Neural cell (in vitro differentiated cells): ENCODE data around the gene RCC1. TPM values are rescaled to one million over a fixed set of nuclear protein-coding genes. Genes with fewer than 3 reads are reported as not detected.
"Not testable (repeated sequence)": the region's sequence is repeated elsewhere in the genome, so short reads cannot be mapped to it uniquely, and the experiment has no call there.

Experiments
- H2AFZ ChIP-seq: fragments of 200-600, 300-800 bp; sonication (generic), shearing (Covaris generic); 2 replicates; pipeline ENCODE4 v1.6.0; 2014; ENCODE audit warnings: low read depth, mild to moderate bottlenecking, antibody characterized with exemption, low read length, moderate library complexity
- H3F3A ChIP-seq: fragments of 200-600 bp; shearing (Covaris generic); 2 replicates; pipeline ENCODE4 v1.6.1; 2016; ENCODE audit warnings: mild to moderate bottlenecking, moderate library complexity, mixed read lengths, antibody characterized with exemption, low read length; ENCODE audit not compliant: insufficient read depth, poor library complexity, severe bottlenecking
- H3K27ac ChIP-seq: fragments of 200-600, 300-800 bp; sonication (generic), shearing (Covaris generic); 2 replicates; pipeline ENCODE4 v1.5.1; 2014; ENCODE audit warnings: mild to moderate bottlenecking, low read length, moderate library complexity
- H3K27me3 ChIP-seq: fragments of 300-800, 200-600 bp; sonication (generic), shearing (Covaris generic); 2 replicates; pipeline ENCODE4 v1.6.0; 2014; ENCODE audit warnings: mild to moderate bottlenecking, low read depth, low read length, moderate library complexity; ENCODE audit not compliant: insufficient read depth
- H3K36me3 ChIP-seq: fragments of 300-800, 200-600 bp; sonication (generic), shearing (Covaris generic); 2 replicates; pipeline ENCODE4 v1.5.1; 2014; ENCODE audit warnings: mild to moderate bottlenecking, antibody characterized with exemption, low read length, moderate library complexity; ENCODE audit not compliant: insufficient read depth
- H3K4me2 ChIP-seq: fragments of 300-800, 200-600 bp; sonication (generic), shearing (Covaris generic); 2 replicates; pipeline ENCODE4 v1.6.0; 2014; ENCODE audit warnings: mild to moderate bottlenecking, low read length
- H3K4me3 ChIP-seq: fragments of 300-800, 200-600 bp; sonication (generic), shearing (Covaris generic); 2 replicates; pipeline ENCODE4 v1.5.1; 2014; ENCODE audit warnings: mild to moderate bottlenecking, low read length, moderate library complexity
- H3K79me2 ChIP-seq: fragments of 200-600 bp; shearing (Covaris generic); replicated peaks from 2 replicates; pipeline ENCODE4 v1.6.0; 2014; ENCODE audit warnings: mild to moderate bottlenecking, low read length, moderate library complexity; ENCODE audit not compliant: insufficient read depth
- H3K9ac ChIP-seq: fragments of 300-800, 200-600 bp; sonication (generic), shearing (Covaris generic); 2 replicates; pipeline ENCODE4 v1.6.1; 2016; ENCODE audit warnings: mild to moderate bottlenecking, low read length, mixed read lengths
- H3K9me2 ChIP-seq: fragments of 200-600 bp; shearing (Covaris generic); 2 replicates; pipeline ENCODE4 v1.6.1; 2016; ENCODE audit warnings: mild to moderate bottlenecking, low read length, mixed read lengths; ENCODE audit not compliant: insufficient read depth
- H3K9me3 ChIP-seq: fragments of 200-600, 300-800 bp; sonication (generic), shearing (Covaris generic); 2 replicates; pipeline ENCODE4 v1.6.1; 2016; ENCODE audit warnings: mild to moderate bottlenecking, mixed run types, low read length, moderate library complexity, mixed read lengths
- H4K20me1 ChIP-seq: fragments of 200-600 bp; shearing (Covaris generic); 2 replicates; pipeline ENCODE4 v1.6.1; 2016; ENCODE audit warnings: mild to moderate bottlenecking, mixed run types; ENCODE audit not compliant: insufficient read depth
- EP300 ChIP-seq: fragments of 450-650 bp; conservative IDR thresholded peaks from 2 replicates; pipeline ENCODE4 v1.6.1; 2014; ENCODE audit warnings: antibody characterized with exemption, mild to moderate bottlenecking, moderate library complexity; ENCODE audit not compliant: poor library complexity, severe bottlenecking
- EZH2 ChIP-seq: fragments of 200-600, 300-800 bp; shearing (Covaris generic), sonication (generic); IDR thresholded peaks from 2 replicates; pipeline ENCODE4 v1.6.1; 2014; ENCODE audit warnings: antibody characterized with exemption, low read length, borderline replicate concordance, mild to moderate bottlenecking; ENCODE audit not compliant: insufficient read depth, poor library complexity, severe bottlenecking
- MXI1 ChIP-seq: fragments of 450-650 bp; conservative IDR thresholded peaks from 2 replicates; pipeline ENCODE4 v1.6.1; 2014; ENCODE audit warnings: antibody characterized with exemption, mild to moderate bottlenecking; ENCODE audit not compliant: poor library complexity, severe bottlenecking
- POLR2AphosphoS5 ChIP-seq: IDR thresholded peaks from 2 replicates; pipeline ENCODE4 v1.6.1; 2012
- RAD21 ChIP-seq: fragments of 450-650 bp; conservative IDR thresholded peaks from 2 replicates; pipeline ENCODE4 v1.6.1; 2014; ENCODE audit warnings: antibody characterized with exemption, mild to moderate bottlenecking, moderate library complexity
- REST ChIP-seq: IDR thresholded peaks from 2 replicates; pipeline ENCODE4 v1.6.1; 2012; ENCODE audit warnings: borderline replicate concordance
- SMC3 ChIP-seq: fragments of 450-650 bp; conservative IDR thresholded peaks from 2 replicates; pipeline ENCODE4 v1.6.1; 2014; ENCODE audit warnings: antibody characterized with exemption, mild to moderate bottlenecking, moderate library complexity; ENCODE audit not compliant: poor library complexity
- TAF1 ChIP-seq: IDR thresholded peaks from 2 replicates; pipeline ENCODE4 v1.6.1; 2012; ENCODE audit warnings: low read depth
- polyA plus RNA-seq: library from polyadenylated mRNA; depleted of rRNA; stranded (reverse); fragments of >200 nt; gene quantifications from 2 replicates; pipeline ENCODE4 v1.2.3, GENCODE V29; 2014
- TF ChIP-seq, protein P1 (sequence below): fragments of 450-650 bp; IDR thresholded peaks from 2 replicates; pipeline ENCODE4 v1.5.1; 2014; ENCODE audit warnings: antibody characterized with exemption, mild to moderate bottlenecking, moderate library complexity; ENCODE audit not compliant: poor library complexity, severe bottlenecking

The RCC1 gene
- polyA plus RNA-seq, 1 donor from 2014 or later, result 13.1 TPM

GRCh38 chr1:28512058-28512611 lies 6.3 kb downstream of the RCC1 start:
- TF ChIP-seq RAD21 (no peak), TAF1 (no peak), MXI1 (no peak), EP300 (no peak), EZH2 (no peak), POLR2AphosphoS5 (no peak), REST (no peak), SMC3 (no peak)
- TF ChIP-seq, protein P1, sequence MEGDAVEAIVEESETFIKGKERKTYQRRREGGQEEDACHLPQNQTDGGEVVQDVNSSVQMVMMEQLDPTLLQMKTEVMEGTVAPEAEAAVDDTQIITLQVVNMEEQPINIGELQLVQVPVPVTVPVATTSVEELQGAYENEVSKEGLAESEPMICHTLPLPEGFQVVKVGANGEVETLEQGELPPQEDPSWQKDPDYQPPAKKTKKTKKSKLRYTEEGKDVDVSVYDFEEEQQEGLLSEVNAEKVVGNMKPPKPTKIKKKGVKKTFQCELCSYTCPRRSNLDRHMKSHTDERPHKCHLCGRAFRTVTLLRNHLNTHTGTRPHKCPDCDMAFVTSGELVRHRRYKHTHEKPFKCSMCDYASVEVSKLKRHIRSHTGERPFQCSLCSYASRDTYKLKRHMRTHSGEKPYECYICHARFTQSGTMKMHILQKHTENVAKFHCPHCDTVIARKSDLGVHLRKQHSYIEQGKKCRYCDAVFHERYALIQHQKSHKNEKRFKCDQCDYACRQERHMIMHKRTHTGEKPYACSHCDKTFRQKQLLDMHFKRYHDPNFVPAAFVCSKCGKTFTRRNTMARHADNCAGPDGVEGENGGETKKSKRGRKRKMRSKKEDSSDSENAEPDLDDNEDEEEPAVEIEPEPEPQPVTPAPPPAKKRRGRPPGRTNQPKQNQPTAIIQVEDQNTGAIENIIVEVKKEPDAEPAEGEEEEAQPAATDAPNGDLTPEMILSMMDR, result no peak
- H3K9me2 ChIP-seq, result no peaks in the 10 kb centered on the region
- H3K4me2 ChIP-seq, result no peak overlapping the region
- peaks cover 6% of the 10 kb centered on the region for H3K36me3 ChIP-seq
- no peaks in the 10 kb centered on the region for H4K20me1 ChIP-seq
- H3K27ac ChIP-seq, result no peak overlapping the region
- H3K27me3 ChIP-seq, result no peaks in the 10 kb centered on the region
- H3K79me2 ChIP-seq, result peaks cover 4% of the 10 kb centered on the region
- H2AFZ ChIP-seq, result no peak overlapping the region
- no peaks in the 10 kb centered on the region for H3K9me3 ChIP-seq
- H3F3A ChIP-seq, result no peaks in the 10 kb centered on the region
- no peak overlapping the region for H3K4me3 ChIP-seq
- no peak overlapping the region for H3K9ac ChIP-seq

DNA sequence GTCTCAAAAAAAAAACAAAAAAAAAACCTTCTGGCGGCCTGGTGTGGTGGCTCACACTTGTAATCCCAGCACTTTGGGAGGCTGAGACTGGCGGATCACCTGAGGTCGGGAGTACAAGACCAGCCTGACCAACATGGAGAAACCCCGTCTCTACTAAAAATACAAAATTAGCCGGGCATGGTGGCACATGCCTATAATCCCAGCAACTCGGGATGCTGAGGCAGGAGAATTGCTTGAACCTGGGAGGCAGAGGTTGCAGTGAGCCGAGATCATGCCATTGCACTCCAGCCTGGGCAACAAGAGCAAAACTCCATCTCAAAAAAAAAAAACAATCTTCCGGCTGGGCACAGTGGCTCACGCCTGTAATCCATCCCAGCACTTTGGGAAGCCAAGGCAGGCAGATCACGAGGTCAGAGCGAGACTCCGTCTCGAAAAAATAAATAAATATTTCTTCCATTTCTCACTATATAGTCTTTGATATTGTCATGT lies 8.6 kb downstream of the RCC1 start:
- not testable (repeated sequence) for H3F3A ChIP-seq, H2AFZ ChIP-seq, H3K4me3 ChIP-seq, H3K27me3 ChIP-seq, H3K79me2 ChIP-seq, H3K9ac ChIP-seq, H3K27ac ChIP-seq, H3K4me2 ChIP-seq, H3K9me3 ChIP-seq, H3K9me2 ChIP-seq, H3K36me3 ChIP-seq, H4K20me1 ChIP-seq

DNA sequence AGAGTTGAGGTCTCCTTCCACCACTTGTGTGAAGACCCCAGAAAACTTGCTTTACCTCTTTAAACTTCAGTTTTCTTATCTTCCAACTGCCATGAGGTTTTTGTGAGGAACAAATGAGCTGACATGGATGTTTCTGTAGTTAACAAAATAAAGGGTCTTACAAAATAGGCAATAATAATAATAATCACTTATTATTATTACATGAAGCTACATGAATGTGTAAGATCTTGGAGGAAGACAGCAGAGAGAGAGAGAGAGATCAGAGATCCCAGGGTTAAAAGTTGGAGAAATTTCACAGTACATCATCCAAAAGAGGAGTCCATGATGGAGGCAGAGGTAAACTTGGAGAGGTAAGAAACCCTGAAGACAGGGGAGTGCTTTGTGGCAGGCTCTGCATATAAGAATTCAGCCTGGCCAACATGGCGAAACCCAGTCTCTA lies 10.7 kb downstream of the RCC1 start:
- H3K27ac ChIP-seq, result no peak overlapping the region
- TF ChIP-seq EP300 (no peak), POLR2AphosphoS5 (no peak), REST (no peak), TAF1 (no peak), EZH2 (no peak), MXI1 (no peak), RAD21 (no peak), SMC3 (no peak)
- TF ChIP-seq, protein P1, result no peak
- no peaks in the 10 kb centered on the region for H3K9me2 ChIP-seq
- no peaks in the 10 kb centered on the region for H3K27me3 ChIP-seq
- H3K36me3 ChIP-seq, result no peaks in the 10 kb centered on the region
- no peaks in the 10 kb centered on the region for H3K9me3 ChIP-seq
- H3K9ac ChIP-seq, result no peak overlapping the region
- no peaks in the 10 kb centered on the region for H3F3A ChIP-seq
- no peaks in the 10 kb centered on the region for H4K20me1 ChIP-seq
- no peak overlapping the region for H3K4me2 ChIP-seq
- no peak overlapping the region for H2AFZ ChIP-seq
- no peak overlapping the region for H3K4me3 ChIP-seq
- H3K79me2 ChIP-seq, result peaks cover 14% of the 10 kb centered on the region
